SK-N-SH (cell line): ENCODE results near the gene PSD. TPM values are rescaled to one million over a fixed set of nuclear protein-coding genes. Genes with fewer than 3 reads are reported as not detected.

Experiments used
- CTCF ChIA-PET: fragments of 300-600, 350-600 bp; formaldehyde crosslinking; extraction: SDS; loops from one replicate; lab custom pipeline; 2021; lab: Yijun Ruan, JAX
- POLR2A ChIA-PET: fragments of 350-600 bp; sonication (Branson Sonifier 250); formaldehyde crosslinking; extraction: SDS; loops from one replicate; lab custom pipeline; 2020; ENCODE audit warnings: antibody characterized with exemption, inconsistent platforms; lab: Yijun Ruan, JAX
- DNase-seq: peaks from one replicate; pipeline ENCODE4 v3.0.0; 2012
- H2AFZ ChIP-seq: fragments of 200-600 bp; sonication (generic); 2 replicates; pipeline ENCODE4 v1.8.1; 2016; ENCODE audit warnings: antibody characterized with exemption, mild to moderate bottlenecking, low read depth
- H3F3A ChIP-seq: fragments of 200-600 bp; sonication (generic); replicated peaks from 2 replicates; pipeline ENCODE3; 2016; ENCODE audit warnings: antibody characterized with exemption, mild to moderate bottlenecking; ENCODE audit not compliant: insufficient read depth
- H3K27ac ChIP-seq, 2 experiments: fragments of 200-500 bp in 1 of 2; fragments of 200-600 bp in 1 of 2; sonication (Bioruptor generic) in 1 of 2; sonication (generic), shearing (Covaris generic) in 1 of 2; 2 replicates each; pipeline versions ENCODE4 v1.5.1 to v1.6.1; 2014 to 2016; ENCODE audit warnings: low read depth in 2 of 2, inconsistent platforms in 1 of 2, low read length in 1 of 2, mild to moderate bottlenecking in 1 of 2, mixed read lengths in 1 of 2
- H3K27me3 ChIP-seq: fragments of 200-600 bp; sonication (generic), shearing (Covaris generic); 2 replicates; pipeline ENCODE4 v1.6.1; 2016; ENCODE audit warnings: mixed run types; ENCODE audit not compliant: insufficient read depth
- H3K36me3 ChIP-seq, 2 experiments: fragments of 200-500 bp in 1 of 2; fragments of 200-600 bp in 1 of 2; sonication (Bioruptor generic) in 1 of 2; sonication (generic) in 1 of 2; replicated peaks in 1 of 2; 2 replicates each; pipeline versions ENCODE3 to v1.5.1; 2014 to 2016; ENCODE audit warnings: low read length in 1 of 2, mild to moderate bottlenecking in 1 of 2; ENCODE audit not compliant: insufficient read depth in 2 of 2, control insufficient read depth in 1 of 2
- H3K4me1 ChIP-seq, 2 experiments: fragments of 200-500 bp in 1 of 2; fragments of 200-600 bp in 1 of 2; sonication (Bioruptor generic) in 1 of 2; sonication (generic), shearing (Covaris generic) in 1 of 2; 2 replicates each; pipeline versions ENCODE4 v1.5.1 to v1.6.1; 2014 to 2016; ENCODE audit warnings: low read depth in 1 of 2, low read length in 1 of 2, mixed run types in 1 of 2; ENCODE audit not compliant: insufficient read depth in 2 of 2, control insufficient read depth in 1 of 2
- H3K4me2 ChIP-seq: fragments of 200-600 bp; sonication (generic), shearing (Covaris generic); 2 replicates; pipeline ENCODE4 v1.6.1; 2017; ENCODE audit warnings: mixed run types
- H3K4me3 ChIP-seq, 2 experiments: fragments of 200-500 bp in 1 of 2; fragments of 200-600 bp in 1 of 2; sonication (Bioruptor generic) in 1 of 2; sonication (generic), shearing (Covaris generic) in 1 of 2; 2 replicates each; pipeline versions ENCODE4 v1.5.1 to v1.8.1; 2014 to 2016; ENCODE audit warnings: low read depth in 2 of 2, inconsistent platforms in 1 of 2, low read length in 1 of 2, mild to moderate bottlenecking in 1 of 2, mixed read lengths in 1 of 2, moderate library complexity in 1 of 2
- H3K79me2 ChIP-seq: fragments of 200-600 bp; sonication (generic); 2 replicates; pipeline ENCODE4 v1.8.1; 2017; ENCODE audit warnings: mild to moderate bottlenecking; ENCODE audit not compliant: insufficient read depth
- H3K9ac ChIP-seq: fragments of 200-600 bp; sonication (generic); 2 replicates; pipeline ENCODE4 v1.6.1; 2017; ENCODE audit warnings: mixed run types
- H3K9me2 ChIP-seq: fragments of 200-600 bp; sonication (generic); 2 replicates; pipeline ENCODE4 v1.6.1; 2017; ENCODE audit warnings: mixed run types
- H3K9me3 ChIP-seq: fragments of 200-600 bp; sonication (generic); 2 replicates; pipeline ENCODE4 v1.6.1; 2017; ENCODE audit warnings: mixed run types, mild to moderate bottlenecking, moderate library complexity
- H4K20me1 ChIP-seq: fragments of 200-600 bp; sonication (generic); 2 replicates; pipeline ENCODE4 v1.6.1; 2017; ENCODE audit warnings: mild to moderate bottlenecking, mixed run types; ENCODE audit not compliant: insufficient read depth
- EZH2phosphoT487 ChIP-seq: fragments of 200-600 bp; sonication (generic); IDR thresholded peaks from 2 replicates; pipeline ENCODE4 v1.6.1; 2017; ENCODE audit warnings: low read depth, mixed run types, mild to moderate bottlenecking, antibody characterized with exemption, moderate library complexity, borderline replicate concordance
- FOSL2 ChIP-seq: IDR thresholded peaks from 2 replicates; pipeline ENCODE4 v1.4.0; 2012; ENCODE audit warnings: low read depth, mild to moderate bottlenecking, moderate library complexity, borderline replicate concordance
- MXI1 ChIP-seq: IDR thresholded peaks from 2 replicates; pipeline ENCODE4 v1.6.1; 2012; ENCODE audit warnings: mild to moderate bottlenecking, low read depth, low read length, improper control_type of control experiment
- NFIC ChIP-seq: IDR thresholded peaks from 2 replicates; pipeline ENCODE4 v1.4.0; 2012; ENCODE audit warnings: borderline replicate concordance
- NRF1 ChIP-seq: IDR thresholded peaks from 2 replicates; pipeline ENCODE4 v1.6.1; 2012; ENCODE audit warnings: low read depth, mild to moderate bottlenecking, low read length
- POLR2AphosphoS5 ChIP-seq: IDR thresholded peaks from 2 replicates; pipeline ENCODE4 v1.6.1; 2012; ENCODE audit warnings: low read depth, low read length
- RAD21 ChIP-seq: IDR thresholded peaks from 2 replicates; pipeline ENCODE4 v1.6.1; 2012; ENCODE audit warnings: mild to moderate bottlenecking, low read length
- RCOR1 ChIP-seq: fragments of 150-350 bp; IDR thresholded peaks from 2 replicates; pipeline ENCODE4 v1.6.1; 2017; ENCODE audit warnings: antibody characterized with exemption, low read length
- SIN3A ChIP-seq: IDR thresholded peaks from 2 replicates; pipeline ENCODE4 v1.6.1; 2012; ENCODE audit warnings: low read depth, mild to moderate bottlenecking, low read length, moderate library complexity, borderline replicate concordance
- SMC3 ChIP-seq: IDR thresholded peaks from 2 replicates; pipeline ENCODE4 v1.6.1; 2012; ENCODE audit warnings: low read depth, low read length, improper control_type of control experiment
- TEAD4 ChIP-seq: IDR thresholded peaks from 2 replicates; pipeline ENCODE4 v1.4.0; 2012; ENCODE audit warnings: mild to moderate bottlenecking, borderline replicate concordance; ENCODE audit not compliant: insufficient read depth
- YY1 ChIP-seq: IDR thresholded peaks from 2 replicates; pipeline ENCODE4 v1.4.0; 2012; ENCODE audit warnings: low read depth, mild to moderate bottlenecking
- WGBS: methylation state at CpG from one replicate; pipeline ENCODE4 v1.1.6; 2017; ENCODE audit warnings: low lambda C conversion rate; 5-methylcytosine and 5-hydroxymethylcytosine counted together
- polyA plus RNA-seq, 3 experiments: library from polyadenylated mRNA; depleted of rRNA; stranded (reverse); fragments of >200 nt; gene quantifications; 2 replicates each; pipeline ENCODE4 v1.2.3, GENCODE V29; 2012
- TF ChIP-seq, protein P1 (sequence below): fragments of 200-600 bp; sonication (generic); IDR thresholded peaks from 2 replicates; pipeline ENCODE4 v1.6.1; 2017; ENCODE audit warnings: antibody characterized with exemption, mild to moderate bottlenecking, moderate library complexity
- TF ChIP-seq, protein P2 (sequence below): IDR thresholded peaks from 2 replicates; pipeline ENCODE4 v1.4.0; 2012; ENCODE audit warnings: low read depth, borderline replicate concordance
- TF ChIP-seq, protein P3 (sequence below): IDR thresholded peaks from 2 replicates; pipeline ENCODE4 v1.6.1; 2012; ENCODE audit warnings: mild to moderate bottlenecking, low read depth, low read length, moderate library complexity

Gene PSD
- polyA plus RNA-seq, 1 of the 3 experiments (the other 2 are of a cell fraction) = 0.97 TPM

DNA sequence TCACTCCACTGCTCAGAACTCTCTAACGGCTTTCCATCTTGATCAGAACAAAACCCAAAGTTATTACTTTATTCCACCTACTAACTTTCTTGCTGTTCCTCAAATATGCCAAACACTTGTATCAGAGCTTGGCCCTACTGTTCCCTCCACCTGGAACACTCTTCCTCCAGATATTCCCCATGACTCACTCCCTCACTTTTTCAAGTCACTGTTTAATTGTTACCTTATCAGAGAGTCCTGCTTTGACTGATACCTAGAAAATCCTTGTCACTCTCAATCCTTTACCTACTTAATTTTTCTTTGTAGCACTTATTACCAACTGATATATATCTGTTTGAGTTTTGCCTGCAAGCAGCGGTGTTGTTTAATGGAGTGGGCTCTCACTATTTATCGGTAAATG, 28.7 kb downstream of the PSD start:
- Histone ChIP-seq H3K4me3 (no peak overlapping the region), H3K36me3 (no peaks in the 10 kb centered on the region), H4K20me1 (no peaks in the 10 kb centered on the region), H3K4me2 (no peak overlapping the region), H3K27ac (no peak overlapping the region), H3K9me2 (no peaks in the 10 kb centered on the region), H3K9ac (no peak overlapping the region), H3K4me1 (peaks cover 0 to 5% of the 10 kb centered on the region in 2 experiments; a peak in 1 of 4 replicates), H3K27me3 (no peaks in the 10 kb centered on the region), H3K79me2 (no peaks in the 10 kb centered on the region), H3F3A (peaks cover 3% of the 10 kb centered on the region), H2AFZ (no peak overlapping the region), H3K9me3 (no peaks in the 10 kb centered on the region)
- CTCF ChIA-PET = interaction anchor here (1.8 to 2.3 kb wide), 3 partner anchors 90 to 194 kb away, joined by 3 to 8 read pairs (median 7); no protein-coding TSS in a partner anchor
- POLR2A ChIA-PET = interaction anchor here (0.6 kb wide), 1 partner anchor 1403 kb away, joined by 3 read pairs; no protein-coding TSS in a partner anchor
- 50% methylated on average over 3 of the region's 3 CpGs for WGBS
- TF ChIP-seq NRF1 = no peak
- TF ChIP-seq FOSL2 = no peak
- no peak for TF ChIP-seq SIN3A
- TF ChIP-seq EZH2phosphoT487 = no peak
- DNase-seq = no peak

DNA sequence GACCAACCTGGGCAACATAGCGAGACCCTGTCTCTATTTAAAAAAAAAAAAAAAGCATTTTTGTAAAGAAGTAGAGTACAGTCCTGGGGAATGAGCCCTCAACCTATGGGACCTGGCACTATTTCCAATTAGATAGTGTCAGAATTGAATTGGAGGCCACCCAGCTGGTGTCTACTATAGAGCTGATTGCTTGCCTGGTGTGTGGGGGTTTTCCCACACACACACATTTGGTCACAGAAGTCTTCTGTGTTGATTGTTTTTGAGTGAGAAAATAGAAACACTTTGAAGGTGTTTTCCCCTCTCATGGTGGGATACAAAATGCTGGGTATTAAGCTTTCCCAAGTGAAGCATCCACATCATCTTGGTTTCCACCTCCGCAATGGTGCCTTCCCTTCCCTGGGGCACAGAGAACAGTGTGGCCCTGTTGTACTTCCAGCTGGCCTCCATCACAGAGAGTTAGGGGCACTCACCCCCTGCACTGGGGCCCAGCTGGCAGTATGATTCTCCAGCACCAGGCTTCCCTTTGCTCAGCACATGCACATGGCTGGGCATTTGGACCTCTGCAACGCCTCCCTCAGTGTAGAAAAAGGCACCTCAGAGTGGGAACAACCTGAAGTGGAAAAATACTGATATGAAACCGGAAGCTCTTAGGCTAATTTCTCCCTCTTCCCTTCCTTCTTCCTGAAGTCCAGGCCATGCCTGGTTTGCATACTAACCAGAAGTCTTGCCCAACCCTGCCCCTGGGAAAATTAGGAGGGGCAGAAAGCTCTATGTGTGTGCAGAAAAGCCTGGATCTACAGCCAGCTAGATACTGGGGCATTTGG, 33.8 kb downstream of the PSD start:
- no peaks in the 10 kb centered on the region for H4K20me1 ChIP-seq

More for the DNA sequence above, 33.8 kb downstream of the PSD start:
- Histone ChIP-seq H3K79me2 (no peaks in the 10 kb centered on the region), H3K27me3 (no peaks in the 10 kb centered on the region), H3F3A (no peaks in the 10 kb centered on the region), H3K4me1 (no peaks in the 10 kb centered on the region; a peak in 1 of 4 replicates)
- TF ChIP-seq RAD21 = no peak
- TF ChIP-seq POLR2AphosphoS5 = no peak
- TF ChIP-seq YY1 = no peak
- TF ChIP-seq, protein P1, sequence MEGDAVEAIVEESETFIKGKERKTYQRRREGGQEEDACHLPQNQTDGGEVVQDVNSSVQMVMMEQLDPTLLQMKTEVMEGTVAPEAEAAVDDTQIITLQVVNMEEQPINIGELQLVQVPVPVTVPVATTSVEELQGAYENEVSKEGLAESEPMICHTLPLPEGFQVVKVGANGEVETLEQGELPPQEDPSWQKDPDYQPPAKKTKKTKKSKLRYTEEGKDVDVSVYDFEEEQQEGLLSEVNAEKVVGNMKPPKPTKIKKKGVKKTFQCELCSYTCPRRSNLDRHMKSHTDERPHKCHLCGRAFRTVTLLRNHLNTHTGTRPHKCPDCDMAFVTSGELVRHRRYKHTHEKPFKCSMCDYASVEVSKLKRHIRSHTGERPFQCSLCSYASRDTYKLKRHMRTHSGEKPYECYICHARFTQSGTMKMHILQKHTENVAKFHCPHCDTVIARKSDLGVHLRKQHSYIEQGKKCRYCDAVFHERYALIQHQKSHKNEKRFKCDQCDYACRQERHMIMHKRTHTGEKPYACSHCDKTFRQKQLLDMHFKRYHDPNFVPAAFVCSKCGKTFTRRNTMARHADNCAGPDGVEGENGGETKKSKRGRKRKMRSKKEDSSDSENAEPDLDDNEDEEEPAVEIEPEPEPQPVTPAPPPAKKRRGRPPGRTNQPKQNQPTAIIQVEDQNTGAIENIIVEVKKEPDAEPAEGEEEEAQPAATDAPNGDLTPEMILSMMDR = no peak
- TF ChIP-seq TEAD4 = no peak
- TF ChIP-seq, protein P2, sequence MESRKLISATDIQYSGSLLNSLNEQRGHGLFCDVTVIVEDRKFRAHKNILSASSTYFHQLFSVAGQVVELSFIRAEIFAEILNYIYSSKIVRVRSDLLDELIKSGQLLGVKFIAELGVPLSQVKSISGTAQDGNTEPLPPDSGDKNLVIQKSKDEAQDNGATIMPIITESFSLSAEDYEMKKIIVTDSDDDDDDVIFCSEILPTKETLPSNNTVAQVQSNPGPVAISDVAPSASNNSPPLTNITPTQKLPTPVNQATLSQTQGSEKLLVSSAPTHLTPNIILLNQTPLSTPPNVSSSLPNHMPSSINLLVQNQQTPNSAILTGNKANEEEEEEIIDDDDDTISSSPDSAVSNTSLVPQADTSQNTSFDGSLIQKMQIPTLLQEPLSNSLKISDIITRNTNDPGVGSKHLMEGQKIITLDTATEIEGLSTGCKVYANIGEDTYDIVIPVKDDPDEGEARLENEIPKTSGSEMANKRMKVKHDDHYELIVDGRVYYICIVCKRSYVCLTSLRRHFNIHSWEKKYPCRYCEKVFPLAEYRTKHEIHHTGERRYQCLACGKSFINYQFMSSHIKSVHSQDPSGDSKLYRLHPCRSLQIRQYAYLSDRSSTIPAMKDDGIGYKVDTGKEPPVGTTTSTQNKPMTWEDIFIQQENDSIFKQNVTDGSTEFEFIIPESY = no peak
- TF ChIP-seq RCOR1 = no peak
- no peak for TF ChIP-seq SMC3
- TF ChIP-seq NFIC = no peak
- TF ChIP-seq MXI1 = no peak
- TF ChIP-seq, protein P3, sequence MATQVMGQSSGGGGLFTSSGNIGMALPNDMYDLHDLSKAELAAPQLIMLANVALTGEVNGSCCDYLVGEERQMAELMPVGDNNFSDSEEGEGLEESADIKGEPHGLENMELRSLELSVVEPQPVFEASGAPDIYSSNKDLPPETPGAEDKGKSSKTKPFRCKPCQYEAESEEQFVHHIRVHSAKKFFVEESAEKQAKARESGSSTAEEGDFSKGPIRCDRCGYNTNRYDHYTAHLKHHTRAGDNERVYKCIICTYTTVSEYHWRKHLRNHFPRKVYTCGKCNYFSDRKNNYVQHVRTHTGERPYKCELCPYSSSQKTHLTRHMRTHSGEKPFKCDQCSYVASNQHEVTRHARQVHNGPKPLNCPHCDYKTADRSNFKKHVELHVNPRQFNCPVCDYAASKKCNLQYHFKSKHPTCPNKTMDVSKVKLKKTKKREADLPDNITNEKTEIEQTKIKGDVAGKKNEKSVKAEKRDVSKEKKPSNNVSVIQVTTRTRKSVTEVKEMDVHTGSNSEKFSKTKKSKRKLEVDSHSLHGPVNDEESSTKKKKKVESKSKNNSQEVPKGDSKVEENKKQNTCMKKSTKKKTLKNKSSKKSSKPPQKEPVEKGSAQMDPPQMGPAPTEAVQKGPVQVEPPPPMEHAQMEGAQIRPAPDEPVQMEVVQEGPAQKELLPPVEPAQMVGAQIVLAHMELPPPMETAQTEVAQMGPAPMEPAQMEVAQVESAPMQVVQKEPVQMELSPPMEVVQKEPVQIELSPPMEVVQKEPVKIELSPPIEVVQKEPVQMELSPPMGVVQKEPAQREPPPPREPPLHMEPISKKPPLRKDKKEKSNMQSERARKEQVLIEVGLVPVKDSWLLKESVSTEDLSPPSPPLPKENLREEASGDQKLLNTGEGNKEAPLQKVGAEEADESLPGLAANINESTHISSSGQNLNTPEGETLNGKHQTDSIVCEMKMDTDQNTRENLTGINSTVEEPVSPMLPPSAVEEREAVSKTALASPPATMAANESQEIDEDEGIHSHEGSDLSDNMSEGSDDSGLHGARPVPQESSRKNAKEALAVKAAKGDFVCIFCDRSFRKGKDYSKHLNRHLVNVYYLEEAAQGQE = no peak
- TF ChIP-seq, all 33 proteins: peak for 0
- Histone ChIP-seq H3K9me3 (no peaks in the 10 kb centered on the region), H2AFZ (no peak overlapping the region), H3K4me2 (no peak overlapping the region), H3K27ac (no peak overlapping the region), H3K4me3 (no peak overlapping the region), H3K36me3 (peaks cover 0 to 19% of the 10 kb centered on the region in 2 experiments), H3K9me2 (no peaks in the 10 kb centered on the region), H3K9ac (no peak overlapping the region)
- CTCF ChIA-PET = interaction anchor here (0.6 to 9.2 kb wide), 15 partner anchors 9 to 215 kb away, joined by 3 to 77 read pairs (median 6); partner anchors contain the start of gene FBXL15
- no peak for DNase-seq
- POLR2A ChIA-PET = interaction anchor here (0.7 kb wide), 1 partner anchor 239 kb away, joined by 3 read pairs; no protein-coding TSS in a partner anchor
- WGBS = 89% methylated on average over 4 of the region's 4 CpGs
